HG03095 (cell line): ENCODE data around the gene CFAP299.
"Not testable (repeated sequence)": the region's sequence is repeated elsewhere in the genome, so short reads cannot be mapped to it uniquely, and the experiment has no call there.

Experiments used
- ATAC-seq: cut with Tn5 transposase; IDR thresholded peaks from one replicate; pipeline ENCODE4 v1.9.1; 2021; ENCODE audit warnings: moderate library complexity; ENCODE audit not compliant: unreplicated experiment

Gene CFAP299

DNA sequence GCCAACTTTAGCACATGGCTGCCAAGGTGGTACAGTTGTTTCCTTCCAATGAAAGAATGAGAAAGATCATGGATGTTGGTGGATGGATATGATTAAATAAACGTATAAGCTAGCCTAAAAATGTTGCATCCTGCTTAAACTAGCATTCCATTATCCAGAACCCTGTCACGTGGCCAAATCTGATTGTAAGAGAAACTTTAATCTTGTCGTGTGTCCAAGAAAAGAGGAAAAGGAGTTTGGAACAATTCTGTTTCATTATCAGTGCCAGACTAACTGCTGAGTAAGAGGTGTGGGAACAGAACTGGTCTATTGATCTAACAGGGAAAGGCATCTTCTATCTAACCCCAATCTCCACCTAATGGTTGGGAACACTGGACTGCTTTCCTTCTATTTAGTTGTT lies 369.8 kb downstream of the CFAP299 start:
- ATAC-seq = no peak

DNA sequence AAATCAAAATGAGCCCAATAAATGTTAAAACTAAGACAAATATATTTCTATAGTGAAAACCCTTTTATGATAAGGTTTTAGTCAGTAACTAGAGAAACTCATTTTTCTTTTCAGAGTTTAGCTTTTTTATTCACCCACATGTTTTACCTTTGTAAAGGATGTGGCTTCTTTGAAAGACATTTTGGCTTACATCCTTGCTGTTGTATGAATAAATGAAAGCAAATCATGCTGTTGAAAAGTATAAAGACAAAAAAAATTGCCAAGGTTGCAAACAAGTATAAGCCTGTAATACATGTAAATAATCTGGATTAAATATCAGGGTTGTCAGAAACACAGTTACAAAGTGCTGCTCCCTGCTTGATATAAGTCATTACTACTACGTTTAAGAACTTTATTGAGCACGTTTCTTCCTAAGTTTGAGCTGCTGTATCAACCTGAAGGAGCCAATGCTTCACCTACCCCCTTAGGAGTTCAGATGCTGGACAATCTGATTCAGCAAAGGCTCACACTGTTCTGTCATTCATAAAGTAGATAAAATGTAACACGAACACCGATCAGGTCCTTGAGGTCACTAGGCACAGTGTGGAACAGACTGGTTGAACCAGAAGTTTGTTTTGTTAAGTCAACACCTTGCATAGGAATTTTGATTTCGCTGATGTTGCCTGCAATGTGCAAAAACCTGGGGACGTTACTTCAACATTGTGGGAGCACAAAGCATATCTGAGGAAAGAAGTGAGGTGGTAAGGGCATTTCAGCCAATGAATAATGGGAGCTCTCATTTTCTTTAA lies 373.7 kb downstream of the CFAP299 start:
- no peak for ATAC-seq

DNA sequence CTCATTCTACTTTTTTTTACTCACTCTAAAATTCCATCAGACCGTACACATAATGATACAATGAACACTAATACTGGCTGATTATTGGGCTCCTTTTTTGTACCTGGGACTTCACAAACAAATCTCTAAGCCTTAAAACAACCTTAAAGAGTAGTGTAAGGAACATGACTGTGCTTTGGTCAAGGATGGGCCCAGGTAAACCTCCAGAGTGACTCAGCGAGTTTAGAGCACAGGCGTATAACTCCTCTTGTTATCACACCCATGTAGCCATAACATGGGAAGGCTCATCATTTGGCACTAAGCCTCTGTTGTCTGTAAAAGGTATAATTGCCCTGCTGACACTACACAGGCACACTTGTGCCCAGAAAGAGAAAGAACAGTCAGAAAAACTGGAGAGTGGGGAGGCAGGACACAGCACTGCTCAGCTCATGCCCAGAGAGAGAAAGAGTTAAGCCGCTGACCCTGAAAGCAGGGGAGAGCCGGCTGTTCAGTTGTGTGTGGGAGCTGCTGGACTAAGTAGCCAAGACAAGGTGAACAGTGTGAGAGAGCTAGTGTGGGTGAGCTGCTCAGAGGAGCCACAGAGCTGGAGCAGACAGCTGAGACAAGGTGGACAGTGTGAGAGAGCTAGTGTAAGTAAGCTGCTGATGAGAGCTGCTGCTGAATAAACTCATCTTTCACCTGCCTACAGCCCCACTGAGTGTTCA lies 375.4 kb downstream of the CFAP299 start:
- no peak for ATAC-seq

DNA sequence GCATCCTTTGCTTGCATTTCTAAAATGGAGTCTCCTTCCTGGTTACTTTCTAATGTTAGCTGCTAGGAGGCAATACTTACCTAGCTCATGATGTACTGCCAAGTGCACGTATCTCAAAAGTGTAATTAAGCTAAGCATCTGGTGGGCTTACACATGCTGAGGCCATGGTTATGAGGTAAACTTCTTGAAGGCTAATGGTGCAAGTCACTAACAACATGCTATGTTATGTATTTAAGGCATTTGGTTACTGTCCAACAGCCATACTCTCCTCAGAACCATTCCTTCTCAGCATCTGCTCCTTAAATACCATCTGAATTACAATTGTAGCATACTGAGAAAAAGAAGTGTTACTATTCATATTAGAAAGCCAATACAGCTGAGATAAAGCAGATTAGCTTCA lies 376.4 kb downstream of the CFAP299 start:
- ATAC-seq = no peak

DNA sequence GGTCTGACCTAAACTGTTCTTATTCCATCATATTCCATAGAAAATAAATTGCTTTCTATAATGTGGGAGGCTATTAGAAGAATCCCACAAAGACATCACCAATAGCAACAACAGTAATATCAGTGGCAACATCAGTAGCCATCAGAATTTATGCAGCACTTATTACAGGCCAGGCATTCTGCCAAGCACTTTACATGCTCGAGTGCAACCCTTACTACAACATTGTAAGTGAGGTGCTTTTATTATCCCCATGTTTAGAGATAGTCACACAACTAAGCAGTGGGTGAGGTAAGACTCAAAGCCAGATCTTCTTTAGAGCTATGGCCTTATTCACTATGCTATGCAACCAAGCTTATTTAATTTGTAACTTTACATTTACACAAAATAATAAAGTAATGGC lies 377.9 kb downstream of the CFAP299 start:
- ATAC-seq = no peak

DNA sequence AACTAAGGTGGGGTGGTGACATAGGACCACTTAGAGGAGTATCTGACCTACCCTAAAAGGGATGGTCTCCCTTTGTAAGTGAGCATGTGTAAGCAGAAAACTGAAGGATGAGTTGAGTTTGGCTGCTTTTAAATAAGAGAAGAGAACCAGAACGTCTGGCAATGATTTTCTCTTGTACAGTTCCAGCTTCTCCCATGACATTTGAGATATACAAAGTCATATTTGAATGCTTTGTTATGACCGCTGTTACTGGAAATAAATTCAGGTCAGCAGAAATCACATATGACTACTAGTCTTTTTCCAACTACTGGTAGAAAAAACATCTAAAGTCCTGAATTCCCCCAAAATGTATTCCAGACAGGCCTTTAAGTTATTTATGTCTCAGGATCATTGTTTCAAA lies 381.7 kb downstream of the CFAP299 start:
- ATAC-seq = no peak

DNA sequence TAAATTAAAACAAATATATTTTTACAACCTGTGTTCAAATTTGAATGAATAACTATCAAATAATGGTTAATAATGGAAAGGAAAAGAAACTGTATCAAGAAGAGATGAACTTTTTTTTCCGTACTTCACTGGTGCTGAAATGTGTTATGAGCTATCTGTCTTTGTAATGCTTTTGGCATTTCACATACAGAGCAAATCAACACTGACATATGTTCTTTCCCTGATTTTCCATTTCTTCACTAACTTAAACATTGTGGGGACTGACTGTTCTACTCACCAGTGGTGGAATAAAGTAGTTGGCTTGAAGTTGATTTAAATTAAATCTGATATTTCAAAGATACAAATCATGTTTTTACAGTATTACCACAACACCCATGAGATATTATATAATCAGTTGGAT lies 390.9 kb downstream of the CFAP299 start:
- no peak for ATAC-seq

DNA sequence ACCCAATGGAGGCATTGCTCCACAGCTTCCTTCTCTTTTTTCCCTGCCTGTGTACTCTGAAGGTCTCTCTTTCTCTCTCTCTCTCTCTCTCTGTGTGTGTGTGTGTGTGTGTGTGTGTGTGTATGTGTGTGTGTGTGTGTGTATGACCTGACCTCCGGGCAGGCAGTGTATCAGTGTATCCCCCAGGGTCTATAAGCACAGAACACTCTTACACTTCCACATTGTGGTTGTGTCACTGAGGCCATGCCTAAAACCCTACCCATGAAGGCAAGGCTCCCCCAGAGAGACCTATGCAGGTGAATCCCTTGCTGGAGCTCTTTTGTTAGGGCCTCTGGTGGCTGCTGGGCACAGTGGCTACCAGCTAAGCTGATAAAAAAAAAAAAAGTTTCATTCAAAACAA lies 394.6 kb downstream of the CFAP299 start:
- ATAC-seq = no peak

DNA sequence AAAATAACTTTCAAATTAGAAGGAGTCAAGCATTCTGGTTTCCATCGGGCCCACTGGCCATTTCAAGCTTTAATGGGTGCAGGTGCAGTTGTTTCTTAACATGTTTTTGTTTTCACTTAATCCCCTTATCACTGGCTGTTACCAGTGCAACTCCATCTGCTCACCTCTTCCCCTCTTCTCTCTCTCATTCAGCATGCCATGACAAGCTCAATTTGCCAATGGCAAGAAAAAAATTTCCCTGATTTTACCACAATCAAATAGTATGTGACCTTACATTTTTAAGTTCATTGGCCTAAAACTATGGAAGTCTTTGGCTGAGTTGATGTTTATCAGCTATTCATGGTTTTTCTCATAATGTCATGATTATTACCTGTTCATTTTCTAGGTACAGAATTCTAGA lies 395.9 kb downstream of the CFAP299 start:
- ATAC-seq = no peak

DNA sequence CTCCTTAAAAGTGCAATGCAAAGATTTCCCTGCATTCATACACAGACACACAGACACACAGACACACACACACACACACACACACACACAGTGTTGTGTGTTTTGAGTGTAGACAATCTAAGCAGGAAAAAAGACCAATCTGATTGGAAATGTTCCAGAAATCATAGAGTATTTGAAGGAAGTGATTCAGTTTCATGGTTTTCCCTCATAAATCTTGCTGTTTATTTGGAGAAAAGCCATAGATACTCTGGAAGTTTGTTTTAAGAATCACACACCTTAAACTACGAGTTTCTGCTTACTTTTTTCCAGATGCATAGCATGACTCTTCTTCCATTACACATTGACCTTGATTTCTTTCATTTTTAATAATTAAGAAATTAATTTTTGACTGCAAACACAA lies 396.5 kb downstream of the CFAP299 start:
- no peak for ATAC-seq

DNA sequence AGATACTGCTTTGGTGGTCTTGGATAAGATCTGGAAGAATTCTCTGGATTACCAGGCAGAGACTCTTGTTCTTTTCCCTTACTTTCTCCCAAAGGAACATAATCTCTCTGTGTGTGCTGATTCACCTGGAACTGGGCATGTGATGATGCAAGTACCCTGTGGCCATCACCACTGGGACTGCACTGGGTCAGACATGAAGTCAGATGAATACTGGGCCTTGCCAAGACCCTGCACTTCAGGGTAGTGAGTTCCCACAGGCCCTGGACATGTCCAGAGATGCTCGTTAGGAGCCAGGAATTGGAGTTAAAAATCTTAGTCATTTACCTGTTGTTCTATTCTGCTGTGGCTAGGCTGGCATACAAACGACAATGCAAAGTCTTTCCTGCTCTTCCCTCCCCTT lies 404.8 kb downstream of the CFAP299 start:
- ATAC-seq = no peak

DNA sequence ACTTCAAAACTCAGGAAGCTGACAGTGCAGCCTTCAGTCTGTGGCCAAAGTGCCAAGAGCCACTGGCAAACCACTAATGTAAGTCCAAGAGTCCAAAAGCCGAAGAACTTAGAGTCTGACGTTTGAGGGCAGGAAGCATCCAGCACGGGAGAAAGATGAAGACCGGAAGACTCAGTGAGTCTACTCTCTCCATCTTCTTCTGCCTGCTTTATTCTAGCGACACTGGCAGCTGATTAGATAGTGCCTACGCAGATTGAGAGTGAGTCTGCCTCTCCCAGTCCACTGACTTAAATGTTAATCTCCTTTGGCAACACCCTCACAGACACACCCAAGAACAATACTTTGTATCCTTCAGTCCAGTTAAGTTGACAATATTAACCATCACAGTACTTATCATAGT lies 414.0 kb downstream of the CFAP299 start:
- not testable (repeated sequence) for ATAC-seq

DNA sequence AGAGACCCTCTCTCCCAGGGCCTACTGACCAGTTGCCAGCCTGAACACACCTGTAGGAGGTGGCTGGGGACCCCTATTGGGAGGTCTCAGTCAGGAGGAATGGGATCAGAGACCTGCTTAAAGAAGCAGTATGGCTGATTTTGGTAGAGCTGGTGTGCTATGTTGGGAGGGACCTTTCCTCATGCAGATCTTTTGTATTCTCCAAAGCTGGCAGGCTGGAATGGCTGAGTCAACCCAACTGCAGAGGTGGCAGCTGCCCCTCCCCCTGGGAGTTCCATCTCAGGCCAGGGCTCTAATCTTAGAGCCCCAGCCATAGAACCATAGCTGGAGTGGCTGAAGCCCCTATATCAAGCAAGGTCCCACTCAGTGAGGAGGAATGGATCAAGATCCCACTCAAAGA lies 415.7 kb downstream of the CFAP299 start:
- no peak for ATAC-seq

DNA sequence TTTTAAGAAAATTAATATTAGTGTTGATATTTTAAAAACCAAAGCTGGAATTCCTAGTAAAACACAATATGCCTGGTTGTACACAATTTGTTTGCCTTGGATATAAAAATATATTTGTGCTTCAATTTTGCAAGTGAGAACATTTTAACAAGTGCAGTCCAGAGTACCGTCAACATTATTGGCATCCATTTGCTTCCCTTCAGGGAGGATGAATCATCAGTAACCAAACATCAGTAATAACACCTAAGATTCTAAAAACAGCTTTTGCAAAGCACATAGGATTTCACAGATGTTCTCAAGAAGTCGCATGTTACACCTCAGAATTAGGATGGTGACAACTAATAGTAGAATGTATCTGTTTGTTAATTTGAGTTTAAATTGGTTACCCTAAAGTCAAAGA lies 432.4 kb downstream of the CFAP299 start:
- ATAC-seq = no peak

DNA sequence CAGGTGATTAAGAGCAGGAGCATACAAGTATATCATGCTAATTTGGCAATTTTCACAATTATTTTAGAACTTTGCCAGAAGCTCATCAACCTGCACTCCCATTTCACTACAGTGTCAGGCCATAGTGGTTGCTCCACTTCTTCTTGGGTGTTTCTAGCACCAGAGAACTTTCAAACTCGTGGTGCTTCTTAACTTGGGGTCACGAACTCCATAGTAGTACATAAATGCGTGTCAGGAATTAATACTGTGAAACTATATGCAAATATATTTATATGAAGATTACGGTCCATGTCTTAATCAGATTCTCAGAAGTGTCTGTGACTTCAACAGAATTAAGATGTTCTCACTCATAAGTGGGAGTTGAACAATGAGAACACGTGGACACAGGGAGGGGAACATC lies 440.6 kb downstream of the CFAP299 start:
- no peak for ATAC-seq

DNA sequence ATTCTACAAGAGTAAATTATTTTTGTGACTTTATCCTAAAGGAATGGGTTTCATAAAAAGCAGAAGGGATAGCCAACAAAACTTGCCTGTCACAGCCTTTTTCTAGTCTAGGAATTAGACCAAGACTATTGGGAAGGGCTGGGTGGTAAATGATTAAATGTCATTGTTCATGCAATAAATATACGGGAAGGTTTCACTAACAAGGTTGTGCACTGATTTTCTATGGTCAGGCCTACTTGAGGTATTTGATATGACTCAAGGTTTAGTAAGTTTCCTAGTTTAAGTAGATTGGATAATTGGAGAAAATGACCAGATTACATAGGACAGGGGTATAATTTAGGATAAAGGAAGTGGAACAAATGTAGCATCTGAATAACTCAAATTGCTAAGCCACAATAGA lies 445.9 kb downstream of the CFAP299 start:
- no peak for ATAC-seq

DNA sequence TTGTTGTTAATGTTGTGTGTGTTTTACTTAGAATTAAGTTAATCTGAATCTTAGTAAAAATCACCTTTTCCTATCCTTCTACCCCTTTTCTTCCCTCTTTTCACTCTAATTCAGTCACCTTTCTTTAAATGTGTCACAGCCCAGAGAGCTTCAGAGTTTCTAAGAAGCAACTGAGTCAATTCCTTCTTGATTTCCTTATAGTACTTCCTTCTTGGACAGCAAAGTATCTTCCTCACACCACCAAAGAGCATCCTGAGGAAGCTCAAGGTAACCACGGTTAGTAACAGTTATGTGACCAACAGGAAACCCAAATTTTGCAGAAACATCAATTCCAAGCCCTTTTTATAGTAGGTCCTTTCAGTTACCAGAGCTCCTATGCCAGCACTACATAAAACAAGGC lies 451.8 kb downstream of the CFAP299 start:
- no peak for ATAC-seq

DNA sequence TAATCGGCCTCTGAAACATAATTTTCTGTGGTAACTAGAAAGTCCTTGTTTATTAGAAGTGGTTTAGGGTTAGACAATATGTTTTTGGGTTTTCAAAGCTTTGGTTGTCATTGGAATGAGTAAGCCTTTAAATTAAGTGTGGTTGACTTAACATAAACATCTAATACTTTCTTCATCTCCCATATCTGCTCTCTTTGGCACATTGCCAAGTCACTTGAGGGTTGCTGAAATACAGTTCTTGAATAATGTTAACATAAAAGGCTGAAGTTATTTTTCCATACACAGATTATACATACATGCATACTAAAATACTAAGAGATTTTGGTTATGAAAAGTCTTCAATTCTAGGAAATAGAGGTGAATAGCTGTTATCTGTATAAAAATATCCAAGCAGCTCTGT lies 453.3 kb downstream of the CFAP299 start:
- ATAC-seq = no peak

DNA sequence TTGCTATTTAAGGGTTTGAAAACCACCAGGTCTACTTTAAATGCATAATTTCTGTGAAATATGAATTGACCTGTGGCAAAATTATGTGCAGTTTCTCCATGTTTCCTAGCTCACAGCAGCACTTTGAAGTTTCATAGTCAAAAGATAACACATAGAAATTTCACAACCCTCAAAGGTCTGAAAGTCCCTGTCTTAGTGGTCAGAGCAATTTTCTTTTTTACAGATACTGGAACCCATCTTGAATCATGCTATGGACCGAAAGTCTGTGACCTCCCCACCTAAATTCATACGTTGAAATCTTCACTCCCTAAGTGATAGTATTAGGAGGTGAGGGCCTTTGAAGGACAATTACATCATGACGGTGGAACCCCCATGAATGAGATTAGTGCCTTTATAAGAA lies 454.6 kb downstream of the CFAP299 start:
- no peak for ATAC-seq

DNA sequence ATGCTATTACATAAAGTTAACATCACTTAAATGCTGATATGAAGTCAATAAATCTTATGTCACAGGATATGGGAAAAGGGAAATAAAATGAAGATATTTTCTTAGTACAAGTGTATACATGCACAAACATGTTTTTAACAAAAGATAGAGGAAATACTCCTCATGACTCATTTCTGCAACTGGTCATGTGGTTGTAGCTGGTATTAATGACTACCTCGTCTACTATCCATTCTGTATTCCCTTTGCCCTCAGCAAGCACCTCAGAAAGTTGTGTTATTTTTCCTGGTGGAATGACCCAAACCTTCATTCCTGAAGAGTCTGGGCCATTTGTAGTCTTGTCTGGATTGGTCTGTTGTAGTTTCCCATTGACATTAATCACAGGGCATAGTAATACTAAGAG lies 458.1 kb downstream of the CFAP299 start:
- ATAC-seq = not testable (repeated sequence)

DNA sequence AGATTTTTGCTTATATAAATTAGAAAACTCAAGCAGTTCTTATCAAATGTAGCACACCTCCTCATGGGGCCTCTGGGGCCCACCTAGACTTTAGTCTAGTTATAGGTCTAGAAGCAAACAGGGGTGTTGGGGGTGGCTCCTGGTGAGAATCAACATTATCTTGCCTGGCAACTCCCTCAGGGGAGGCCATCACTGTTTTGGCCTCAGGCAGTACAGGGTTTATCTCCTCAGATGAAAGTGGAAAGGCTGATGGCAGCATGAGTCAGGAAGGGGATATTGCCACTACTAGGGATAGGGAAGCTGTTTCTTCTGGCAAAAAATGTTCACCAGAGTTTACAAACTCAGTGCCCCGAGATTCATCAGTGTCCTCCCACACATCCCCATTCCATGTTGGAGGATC lies 462.6 kb downstream of the CFAP299 start:
- ATAC-seq = no peak

DNA sequence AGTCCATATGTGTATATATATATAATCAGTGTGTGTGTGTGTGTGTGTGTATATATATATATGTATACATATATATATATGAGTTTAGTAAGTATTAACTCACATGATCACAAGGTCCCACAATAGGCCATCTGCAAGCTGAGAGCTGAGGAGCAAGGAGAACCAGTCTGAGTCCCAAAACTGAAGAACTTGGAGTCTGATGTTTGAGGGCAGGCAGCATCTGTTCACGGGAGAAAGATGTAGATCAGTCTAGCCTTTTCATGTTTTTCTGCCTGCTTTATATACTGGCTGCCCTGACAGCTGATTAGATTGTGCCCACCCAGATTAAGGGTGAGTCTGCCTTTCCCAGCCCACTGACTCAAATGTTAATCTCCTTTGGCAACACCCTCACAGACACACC lies 465.2 kb downstream of the CFAP299 start:
- not testable (repeated sequence) for ATAC-seq

DNA sequence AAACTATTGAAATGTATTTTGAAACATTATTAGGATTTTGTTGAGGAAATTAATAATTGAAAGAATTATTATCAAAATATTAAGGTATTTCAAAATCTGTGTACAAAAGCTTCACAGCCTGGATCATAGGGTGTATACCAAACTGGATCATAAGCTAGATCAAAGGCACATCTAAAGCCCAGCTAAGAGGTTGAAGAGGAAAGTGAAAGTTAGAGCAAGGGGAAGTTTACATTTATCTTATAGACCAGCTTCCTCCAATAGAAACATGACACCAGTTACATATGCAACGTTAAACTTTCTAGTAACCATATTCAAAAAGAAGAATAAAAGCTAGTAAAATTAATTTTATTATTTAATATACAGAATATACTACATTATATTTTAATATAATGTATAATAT lies 467.8 kb downstream of the CFAP299 start:
- no peak for ATAC-seq
